HFFc6 (cell line): ENCODE results near the gene MGAT1. TPM values are rescaled to one million over a fixed set of nuclear protein-coding genes. Genes with fewer than 3 reads are reported as not detected.

Experiments used
- DNase-seq: peaks from one replicate; pipeline ENCODE4 v3.0.0-alpha.2; 2018
- H3K27ac Mint-ChIP-seq: 2 replicates; pipeline ENCODE4 v1.8.0; 2020; ENCODE audit warnings: mild to moderate bottlenecking, mixed read lengths
- H3K27me3 Mint-ChIP-seq: 2 replicates; pipeline ENCODE4 v1.8.0; 2021; ENCODE audit warnings: mild to moderate bottlenecking, moderate library complexity, mixed read lengths; ENCODE audit not compliant: insufficient read depth
- H3K36me3 Mint-ChIP-seq: 2 replicates; pipeline ENCODE4 v1.8.0; 2021; ENCODE audit warnings: low read depth, mixed read lengths
- H3K4me1 Mint-ChIP-seq: 2 replicates; pipeline ENCODE4 v1.8.0; 2020; ENCODE audit warnings: low read depth, mixed read lengths
- H3K4me3 Mint-ChIP-seq: 2 replicates; pipeline ENCODE4 v1.8.0; 2020; ENCODE audit warnings: mild to moderate bottlenecking, moderate library complexity, mixed read lengths
- H3K9me3 Mint-ChIP-seq: 2 replicates; pipeline ENCODE4 v1.8.0; 2020; ENCODE audit warnings: mild to moderate bottlenecking, mixed read lengths
- total RNA-seq, 6 experiments: library from RNA; stranded (reverse); fragmentation: NEBNext Ultra II Directional; extraction: Animal tissue kit (Norgen Biotek cat#: 25700); gene quantifications; 2 replicates in 1 of 6; 3 replicates in 5 of 6; pipeline ENCODE4 v1.2.3, GENCODE V29; 2021
- TF ChIP-seq, protein P1 (sequence below): fragments of 200-600 bp; sonication (generic); IDR thresholded peaks from 2 replicates; pipeline ENCODE4 v1.5.0; 2021; ENCODE audit warnings: antibody characterized with exemption, mild to moderate bottlenecking

MGAT1 gene
- total RNA-seq, 6 experiments from 2014 or later = 188 to 220 (median 206) TPM

DNA sequence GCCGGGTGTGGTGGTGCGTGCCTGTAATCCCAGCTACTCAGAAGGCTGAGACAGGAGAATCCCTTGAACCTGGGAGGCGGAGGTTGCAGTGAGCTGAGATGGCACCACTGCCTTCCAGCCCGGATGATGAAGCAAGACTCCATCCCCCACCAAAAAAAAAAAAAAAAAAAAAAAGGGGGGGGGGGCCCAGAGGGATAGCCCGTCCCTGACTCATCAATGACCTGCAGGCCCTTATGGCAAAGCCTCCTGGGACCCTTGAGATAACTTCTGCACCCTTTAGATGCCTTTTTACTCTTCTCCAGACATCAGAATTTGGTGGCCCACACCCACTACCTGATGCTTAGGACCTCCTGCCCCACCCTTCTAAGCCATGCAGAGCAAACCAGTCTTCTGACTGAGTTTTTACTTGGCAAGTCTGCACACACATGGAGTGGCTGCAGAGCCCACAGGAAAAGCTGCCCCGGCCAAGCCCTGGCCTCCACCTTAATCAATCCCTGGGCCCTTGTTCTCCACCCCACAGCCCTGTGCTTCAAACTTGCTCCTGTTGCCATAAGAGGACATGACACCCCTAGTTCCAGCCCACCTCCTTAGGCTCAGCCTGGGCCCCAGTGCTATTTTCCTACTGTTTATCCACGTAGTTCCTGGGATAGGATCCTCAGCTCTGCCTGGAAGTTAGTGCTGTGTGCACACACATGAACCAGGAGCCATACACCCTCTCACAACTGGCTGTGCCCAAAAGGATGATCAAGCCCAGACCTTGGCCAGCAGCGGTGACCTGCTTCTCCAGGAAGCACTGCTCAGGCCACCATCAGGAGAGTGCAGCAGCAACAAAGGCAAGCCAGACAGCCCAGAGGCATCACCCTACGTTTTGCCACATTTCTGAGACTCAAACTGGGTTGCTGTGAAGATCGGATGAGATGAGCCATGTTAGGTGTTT lies 5.1 kb downstream of the MGAT1 start:
- Mint-ChIP-seq H3K9me3 (no peaks in the 10 kb centered on the region), H3K4me3 (peak overlapping the region; percentile 100), H3K36me3 (peaks cover 49% of the 10 kb centered on the region), H3K4me1 (peaks cover 73% of the 10 kb centered on the region), H3K27me3 (no peaks in the 10 kb centered on the region), H3K27ac (peak overlapping the region; percentile 96)
- TF ChIP-seq, protein P1, sequence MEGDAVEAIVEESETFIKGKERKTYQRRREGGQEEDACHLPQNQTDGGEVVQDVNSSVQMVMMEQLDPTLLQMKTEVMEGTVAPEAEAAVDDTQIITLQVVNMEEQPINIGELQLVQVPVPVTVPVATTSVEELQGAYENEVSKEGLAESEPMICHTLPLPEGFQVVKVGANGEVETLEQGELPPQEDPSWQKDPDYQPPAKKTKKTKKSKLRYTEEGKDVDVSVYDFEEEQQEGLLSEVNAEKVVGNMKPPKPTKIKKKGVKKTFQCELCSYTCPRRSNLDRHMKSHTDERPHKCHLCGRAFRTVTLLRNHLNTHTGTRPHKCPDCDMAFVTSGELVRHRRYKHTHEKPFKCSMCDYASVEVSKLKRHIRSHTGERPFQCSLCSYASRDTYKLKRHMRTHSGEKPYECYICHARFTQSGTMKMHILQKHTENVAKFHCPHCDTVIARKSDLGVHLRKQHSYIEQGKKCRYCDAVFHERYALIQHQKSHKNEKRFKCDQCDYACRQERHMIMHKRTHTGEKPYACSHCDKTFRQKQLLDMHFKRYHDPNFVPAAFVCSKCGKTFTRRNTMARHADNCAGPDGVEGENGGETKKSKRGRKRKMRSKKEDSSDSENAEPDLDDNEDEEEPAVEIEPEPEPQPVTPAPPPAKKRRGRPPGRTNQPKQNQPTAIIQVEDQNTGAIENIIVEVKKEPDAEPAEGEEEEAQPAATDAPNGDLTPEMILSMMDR = no peak
- DNase-seq = no peak

GRCh38 chr5:180795771-180796313 lies 6.8 kb downstream of the MGAT1 start:
- no peak overlapping the region for H3K4me3 Mint-ChIP-seq
- H3K27me3 Mint-ChIP-seq = no peaks in the 10 kb centered on the region
- DNase-seq = no peak
- H3K27ac Mint-ChIP-seq = peak overlapping the region; percentile 65
- TF ChIP-seq, protein P1 = no peak
- peaks cover 39% of the 10 kb centered on the region for H3K36me3 Mint-ChIP-seq
- no peaks in the 10 kb centered on the region for H3K9me3 Mint-ChIP-seq
- H3K4me1 Mint-ChIP-seq = peaks cover 62% of the 10 kb centered on the region

DNA sequence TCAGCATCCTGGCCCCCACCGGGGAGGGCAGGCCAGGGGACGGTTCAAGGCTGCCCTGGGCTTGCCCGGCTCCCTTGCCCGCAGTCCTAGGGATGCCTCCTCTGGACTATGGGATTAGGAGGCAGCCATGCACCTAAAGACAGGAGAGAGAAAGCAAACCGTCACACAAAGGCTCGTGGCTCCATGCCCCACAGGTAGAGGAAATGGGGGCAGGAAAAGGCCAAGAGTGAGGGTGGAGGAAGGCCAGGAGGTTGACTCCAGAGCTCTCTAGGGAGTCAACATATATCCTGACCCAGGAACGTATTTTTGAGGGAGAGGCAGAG lies 9.7 kb downstream of the MGAT1 start:
- H3K4me3 Mint-ChIP-seq = no peak overlapping the region
- peak overlapping the region; percentile 45 for H3K27ac Mint-ChIP-seq
- no peak for DNase-seq
- peaks cover 39% of the 10 kb centered on the region for H3K4me1 Mint-ChIP-seq
- H3K27me3 Mint-ChIP-seq = no peaks in the 10 kb centered on the region
- TF ChIP-seq, protein P1 = no peak
- H3K9me3 Mint-ChIP-seq = no peaks in the 10 kb centered on the region
- peaks cover 22% of the 10 kb centered on the region for H3K36me3 Mint-ChIP-seq

DNA sequence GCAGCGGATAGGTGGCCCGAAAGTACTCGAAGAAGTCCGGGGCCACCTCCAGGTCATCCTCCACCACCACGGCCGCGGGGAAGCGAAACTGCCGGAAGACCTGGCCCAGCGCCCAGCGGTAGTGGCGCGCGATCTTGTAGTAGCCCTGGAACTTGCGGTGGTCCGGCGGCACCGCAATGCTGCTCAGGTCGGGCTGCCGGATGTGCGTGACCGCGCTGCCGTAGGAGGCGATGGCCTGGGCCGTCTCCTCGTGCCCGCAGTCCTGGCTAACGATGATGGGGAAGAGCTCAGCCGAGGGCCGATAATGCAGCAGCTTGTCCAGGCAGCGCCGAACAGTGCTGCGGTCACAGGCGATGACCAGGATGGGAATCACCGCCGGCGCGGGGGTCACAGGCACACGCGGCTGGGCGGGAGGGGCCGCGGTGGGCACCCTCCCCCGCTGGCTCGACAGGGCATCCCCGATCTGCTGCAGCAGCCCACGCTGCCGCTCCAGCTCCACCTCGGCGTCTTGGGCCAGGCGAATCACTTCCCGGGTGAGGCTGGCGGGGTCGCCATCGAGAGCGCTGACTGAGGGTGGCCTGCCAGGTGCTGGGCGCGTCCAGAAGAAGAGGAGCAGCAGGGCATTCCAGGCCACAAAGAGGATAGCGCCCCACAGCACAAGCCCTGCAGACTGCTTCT lies 10.2 kb downstream of the MGAT1 start:
- no peak overlapping the region for H3K27ac Mint-ChIP-seq
- H3K36me3 Mint-ChIP-seq = peaks cover 17% of the 10 kb centered on the region; the same call in 1 of the 2 replicates
- no peak overlapping the region for H3K4me3 Mint-ChIP-seq
- H3K9me3 Mint-ChIP-seq = no peaks in the 10 kb centered on the region
- no peak for DNase-seq
- peaks cover 2% of the 10 kb centered on the region; the same call in 1 of the 2 replicates for H3K27me3 Mint-ChIP-seq
- H3K4me1 Mint-ChIP-seq = peaks cover 39% of the 10 kb centered on the region
- TF ChIP-seq, protein P1 = no peak

- peaks cover 17% of the 10 kb centered on the region; the same call in 1 of the 2 replicates for H3K36me3 Mint-ChIP-seq
- peaks cover 39% of the 10 kb centered on the region for H3K4me1 Mint-ChIP-seq
- no peak for DNase-seq
- TF ChIP-seq, protein P1 = no peak
- peaks cover 2% of the 10 kb centered on the region; the same call in 1 of the 2 replicates for H3K27me3 Mint-ChIP-seq
- H3K27ac Mint-ChIP-seq = no peak overlapping the region
- H3K4me3 Mint-ChIP-seq = no peak overlapping the region
- no peaks in the 10 kb centered on the region for H3K9me3 Mint-ChIP-seq
Observed at GRCh38 chr5:180791611-180792213, 10.9 kb downstream of the MGAT1 start.
